ENCODE measurements around the gene SIGLEC1. TPM values are rescaled to one million over a fixed set of nuclear protein-coding genes. Genes with fewer than 3 reads are reported as not detected.

Gene SIGLEC1
- 3.5 TPM for total RNA-seq

GRCh38 chr20:3712279-3712873 lies at the start of gene SIGLEC1:
SIGLEC1 (minus strand) TSS chr20:3712600; CDS start chr20:3707128, 5,472 bp downstream.
- DNase-seq, result no peak

- DNase-seq, result no peak
Measured at GRCh38 chr20:3760655-3761348, 48.4 kb upstream of the SIGLEC1 start.

- no peak for DNase-seq
Measured at GRCh38 chr20:3759884-3760283, 47.5 kb upstream of the SIGLEC1 start.

- no peak for DNase-seq
Measured at GRCh38 chr20:3759316-3759823, 47.0 kb upstream of the SIGLEC1 start.

- no peak for DNase-seq
Measured at GRCh38 chr20:3758566-3758965, 46.2 kb upstream of the SIGLEC1 start.

GRCh38 chr20:3757268-3757667 lies 44.9 kb upstream of the SIGLEC1 start:
- DNase-seq, result no peak

- no peak for DNase-seq
Measured at GRCh38 chr20:3755814-3756480, 43.5 kb upstream of the SIGLEC1 start.

- DNase-seq, result no peak
Measured at GRCh38 chr20:3755269-3755668, 42.9 kb upstream of the SIGLEC1 start.

GRCh38 chr20:3754276-3754630 lies 41.9 kb upstream of the SIGLEC1 start:
- no peak for DNase-seq

GRCh38 chr20:3753501-3754275 lies 41.3 kb upstream of the SIGLEC1 start:
- DNase-seq, result no peak

- peak; percentile 64 for DNase-seq
Measured at GRCh38 chr20:3753098-3753497, 40.7 kb upstream of the SIGLEC1 start.

- DNase-seq, result no peak
Measured at GRCh38 chr20:3752386-3752759, 40.0 kb upstream of the SIGLEC1 start.

GRCh38 chr20:3751675-3752385 lies 39.4 kb upstream of the SIGLEC1 start:
- no peak for DNase-seq

GRCh38 chr20:3751305-3751674 lies 38.9 kb upstream of the SIGLEC1 start:
- no peak for DNase-seq

GRCh38 chr20:3749689-3750531 lies 37.5 kb upstream of the SIGLEC1 start:
- no peak for DNase-seq

GRCh38 chr20:3749087-3749688 lies 36.8 kb upstream of the SIGLEC1 start:
- no peak for DNase-seq

GRCh38 chr20:3748073-3748472 lies 35.7 kb upstream of the SIGLEC1 start:
- no peak for DNase-seq

- no peak for DNase-seq
Measured at GRCh38 chr20:3747471-3747870, 35.1 kb upstream of the SIGLEC1 start.

GRCh38 chr20:3745686-3746173 lies 33.3 kb upstream of the SIGLEC1 start:
- DNase-seq, result no peak

Data from skin of body (tissue), 2 donors.